NCI-H146 (cell line): ENCODE results near the gene STIM2.
"Not testable (repeated sequence)": the region's sequence is repeated elsewhere in the genome, so short reads cannot be mapped to it uniquely, and the experiment has no call there.

ENCODE experiments used
- DNase-seq: peaks from one replicate; lab custom pipeline; 2025; lab: John Stamatoyannopoulos, UW

STIM2 gene

GRCh38 chr4:26867914-26868684 is 7.5 kb downstream of the STIM2 start:
- DNase-seq: no peak

GRCh38 chr4:26870576-26871262 is 10.1 kb downstream of the STIM2 start:
- DNase-seq: no peak

- no peak for DNase-seq
These were observed 11.0 kb downstream of the STIM2 start for GRCh38 chr4:26871611-26872010.

GRCh38 chr4:26873391-26874026 is 12.9 kb downstream of the STIM2 start:
- DNase-seq: no peak

GRCh38 chr4:26874110-26874509 is 13.5 kb downstream of the STIM2 start:
- DNase-seq: no peak

GRCh38 chr4:26877406-26877805 is 16.8 kb downstream of the STIM2 start:
- no peak for DNase-seq

- DNase-seq: no peak
These were observed 17.3 kb downstream of the STIM2 start for GRCh38 chr4:26877961-26878360.

- DNase-seq: no peak
These were observed 18.3 kb downstream of the STIM2 start for GRCh38 chr4:26878794-26879391.

- DNase-seq: no peak
These were observed 19.2 kb downstream of the STIM2 start for GRCh38 chr4:26879805-26880204.

- DNase-seq: no peak
These were observed 23.4 kb downstream of the STIM2 start for GRCh38 chr4:26884026-26884425.

- DNase-seq: no peak
These were observed 23.9 kb downstream of the STIM2 start for GRCh38 chr4:26884486-26884988.

- DNase-seq: no peak
These were observed 25.3 kb downstream of the STIM2 start for GRCh38 chr4:26885912-26886274.

- DNase-seq: no peak
These were observed 26.5 kb downstream of the STIM2 start for GRCh38 chr4:26887143-26887542.

GRCh38 chr4:26887809-26888208 is 27.2 kb downstream of the STIM2 start:
- DNase-seq: no peak

- DNase-seq: no peak
These were observed 28.7 kb downstream of the STIM2 start for GRCh38 chr4:26889356-26889755.

GRCh38 chr4:26891054-26891453 is 30.4 kb downstream of the STIM2 start:
- no peak for DNase-seq

- no peak for DNase-seq
These were observed 31.2 kb downstream of the STIM2 start for GRCh38 chr4:26891867-26892266.

- DNase-seq: no peak
These were observed 32.0 kb downstream of the STIM2 start for GRCh38 chr4:26892480-26893150.

GRCh38 chr4:26893491-26893890 is 32.9 kb downstream of the STIM2 start:
- no peak for DNase-seq

GRCh38 chr4:26894881-26895280 is 34.2 kb downstream of the STIM2 start:
- DNase-seq: not testable (repeated sequence)

- DNase-seq: no peak
These were observed 36.0 kb downstream of the STIM2 start for GRCh38 chr4:26896636-26897035.

GRCh38 chr4:26899991-26900390 is 39.4 kb downstream of the STIM2 start:
- no peak for DNase-seq
